Esophagus squamous epithelium (tissue), 4 donors: ENCODE data around the gene THEMIS2.

Experiments
- POLR2A ChIP-seq, 4 donors: fragments of 450-650 bp; IDR thresholded peaks; one replicate each; pipeline ENCODE4 v1.6.1; 2017; ENCODE audit warnings: antibody characterized with exemption in 4 of 4, mild to moderate bottlenecking in 4 of 4, moderate library complexity in 3 of 4
- TF ChIP-seq, protein P1 (sequence below), 6 experiments: fragments of 450-650 bp in 4 of 6; fragments of 200-600 bp in 2 of 6; sonication (generic) in 2 of 6; IDR thresholded peaks; one replicate each; pipeline ENCODE4 v1.5.1; 2016 to 2019; ENCODE audit warnings: antibody characterized with exemption in 6 of 6, mild to moderate bottlenecking in 4 of 6, moderate library complexity in 4 of 6

DNA sequence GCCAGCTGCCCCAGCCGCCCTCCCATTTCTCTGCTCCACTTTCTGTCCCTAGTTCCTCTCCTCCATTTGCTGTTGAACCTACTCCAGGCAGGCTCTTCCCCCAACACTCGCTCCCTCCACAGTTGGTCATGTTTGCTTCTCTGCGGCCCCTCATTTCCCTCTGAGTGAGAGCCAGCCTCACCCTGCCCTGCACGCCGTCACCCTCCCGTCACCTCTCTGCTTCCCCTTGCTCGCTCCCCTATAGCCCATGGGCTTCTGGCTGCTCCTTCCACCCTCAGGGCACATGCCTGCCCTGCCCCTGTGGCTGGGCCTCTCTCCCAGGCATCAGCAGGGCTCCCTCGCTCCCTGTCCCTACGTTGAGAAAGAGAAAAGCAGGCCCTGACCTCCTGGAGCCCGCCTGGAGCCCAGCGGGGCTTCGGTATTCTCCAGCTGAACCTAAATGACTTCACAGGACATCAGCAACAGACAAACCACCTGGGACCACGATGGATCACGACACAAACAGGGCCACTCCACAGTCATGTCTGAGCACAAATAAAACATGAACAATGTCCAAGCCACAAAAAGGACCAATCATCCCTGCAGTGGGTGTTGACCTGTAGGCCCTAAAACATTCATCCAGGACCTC, 13.3 kb upstream of the THEMIS2 start:
- TF ChIP-seq, protein P1, sequence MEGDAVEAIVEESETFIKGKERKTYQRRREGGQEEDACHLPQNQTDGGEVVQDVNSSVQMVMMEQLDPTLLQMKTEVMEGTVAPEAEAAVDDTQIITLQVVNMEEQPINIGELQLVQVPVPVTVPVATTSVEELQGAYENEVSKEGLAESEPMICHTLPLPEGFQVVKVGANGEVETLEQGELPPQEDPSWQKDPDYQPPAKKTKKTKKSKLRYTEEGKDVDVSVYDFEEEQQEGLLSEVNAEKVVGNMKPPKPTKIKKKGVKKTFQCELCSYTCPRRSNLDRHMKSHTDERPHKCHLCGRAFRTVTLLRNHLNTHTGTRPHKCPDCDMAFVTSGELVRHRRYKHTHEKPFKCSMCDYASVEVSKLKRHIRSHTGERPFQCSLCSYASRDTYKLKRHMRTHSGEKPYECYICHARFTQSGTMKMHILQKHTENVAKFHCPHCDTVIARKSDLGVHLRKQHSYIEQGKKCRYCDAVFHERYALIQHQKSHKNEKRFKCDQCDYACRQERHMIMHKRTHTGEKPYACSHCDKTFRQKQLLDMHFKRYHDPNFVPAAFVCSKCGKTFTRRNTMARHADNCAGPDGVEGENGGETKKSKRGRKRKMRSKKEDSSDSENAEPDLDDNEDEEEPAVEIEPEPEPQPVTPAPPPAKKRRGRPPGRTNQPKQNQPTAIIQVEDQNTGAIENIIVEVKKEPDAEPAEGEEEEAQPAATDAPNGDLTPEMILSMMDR (IDR thresholded peaks at IDR 0.05), result no peak
- no peak for TF ChIP-seq POLR2A (IDR thresholded peaks at IDR 0.05)
